Mesenchymal stem cell (in vitro differentiated cells and primary cell): Measurements from ENCODE around the gene TPRA1.

Experiments
- DNase-seq: peaks from one replicate; pipeline ENCODE4 v3.0.0-alpha.2; 2013
- H2AFZ ChIP-seq: one replicate; pipeline ENCODE4 v1.6.1; 2013; ENCODE audit warnings: low read depth, mild to moderate bottlenecking, control low read depth, inconsistent platforms, low read length, moderate library complexity
- H2AK5ac ChIP-seq: 2 replicates; pipeline ENCODE4 v1.6.1; 2013; ENCODE audit warnings: low read length, moderate library complexity, mild to moderate bottlenecking, inconsistent platforms; ENCODE audit not compliant: severe bottlenecking
- H2BK120ac ChIP-seq: one replicate; pipeline ENCODE4 v1.6.1; 2013; ENCODE audit warnings: low read depth, mild to moderate bottlenecking, inconsistent platforms, low read length, moderate library complexity
- H2BK12ac ChIP-seq, 2 experiments: one replicate each; pipeline ENCODE4 v1.6.1; 2013; ENCODE audit warnings: inconsistent platforms in 2 of 2, low read length in 2 of 2, mild to moderate bottlenecking in 2 of 2, moderate library complexity in 2 of 2, control low read depth in 1 of 2
- H2BK15ac ChIP-seq: one replicate; pipeline ENCODE4 v1.6.1; 2013; ENCODE audit warnings: mild to moderate bottlenecking, low read depth, inconsistent platforms; ENCODE audit not compliant: poor library complexity, severe bottlenecking
- H2BK5ac ChIP-seq: 2 replicates; pipeline ENCODE4 v1.6.1; 2013; ENCODE audit warnings: low read depth, mild to moderate bottlenecking, low read length, control low read depth, inconsistent platforms; ENCODE audit not compliant: poor library complexity, severe bottlenecking
- H3K14ac ChIP-seq, 2 experiments: one replicate each; pipeline ENCODE4 v1.6.1; 2013; ENCODE audit warnings: inconsistent platforms in 2 of 2, low read length in 2 of 2, control low read depth in 1 of 2, mild to moderate bottlenecking in 1 of 2, moderate library complexity in 1 of 2
- H3K18ac ChIP-seq, 2 experiments: one replicate each; pipeline ENCODE4 v1.6.1; 2013; ENCODE audit warnings: inconsistent platforms in 2 of 2, low read length in 2 of 2, control low read depth in 1 of 2, low read depth in 1 of 2, mild to moderate bottlenecking in 1 of 2
- H3K23ac ChIP-seq, 2 experiments: one replicate each; pipeline ENCODE4 v1.6.1; 2013; ENCODE audit warnings: inconsistent platforms in 2 of 2, low read length in 2 of 2, mild to moderate bottlenecking in 2 of 2, moderate library complexity in 2 of 2, control low read depth in 1 of 2
- H3K27ac ChIP-seq: 2 replicates; pipeline ENCODE4 v1.5.1; 2013; ENCODE audit warnings: mild to moderate bottlenecking, moderate library complexity, low read length, control low read depth, inconsistent platforms; ENCODE audit not compliant: poor library complexity, severe bottlenecking
- H3K27me3 ChIP-seq, 2 experiments: 2 replicates each; pipeline versions ENCODE4 v1.6.1 to v1.7.0; 2013; ENCODE audit warnings: low read length in 2 of 2, mild to moderate bottlenecking in 2 of 2, moderate library complexity in 2 of 2, control low read depth in 1 of 2, inconsistent platforms in 1 of 2; ENCODE audit not compliant: control insufficient read depth in 1 of 2, insufficient read depth in 1 of 2
- H3K36me3 ChIP-seq, 2 experiments: 2 replicates each; pipeline versions ENCODE4 v1.6.1 to v1.7.0; 2013; ENCODE audit warnings: low read length in 2 of 2, control low read depth in 1 of 2, inconsistent platforms in 1 of 2, low read depth in 1 of 2, mild to moderate bottlenecking in 1 of 2; ENCODE audit not compliant: insufficient read depth in 2 of 2, control insufficient read depth in 1 of 2
- H3K4ac ChIP-seq, 2 experiments: one replicate each; pipeline ENCODE4 v1.6.1; 2013; ENCODE audit warnings: inconsistent platforms in 2 of 2, low read length in 2 of 2, mild to moderate bottlenecking in 2 of 2, moderate library complexity in 2 of 2, control low read depth in 1 of 2, low read depth in 1 of 2
- H3K4me1 ChIP-seq: 2 replicates; pipeline ENCODE4 v1.6.1; 2013; ENCODE audit warnings: low read depth, low read length, control low read depth; ENCODE audit not compliant: control insufficient read depth, insufficient read depth
- H3K4me2 ChIP-seq: 2 replicates; pipeline ENCODE4 v1.6.1; 2013; ENCODE audit warnings: low read length, mild to moderate bottlenecking, inconsistent platforms; ENCODE audit not compliant: poor library complexity, severe bottlenecking
- H3K4me3 ChIP-seq, 2 experiments: 2 replicates each; pipeline versions ENCODE4 v1.5.1 to v1.7.0; 2013; ENCODE audit warnings: low read length in 2 of 2, mild to moderate bottlenecking in 2 of 2, control low read depth in 1 of 2, low read depth in 1 of 2; ENCODE audit not compliant: insufficient read depth in 1 of 2
- H3K79me1 ChIP-seq: replicated peaks from 2 replicates; pipeline ENCODE4 v1.6.1; 2013; ENCODE audit warnings: mild to moderate bottlenecking, control low read depth, low read length, inconsistent platforms; ENCODE audit not compliant: poor library complexity, severe bottlenecking
- H3K9ac ChIP-seq: 2 replicates; pipeline ENCODE4 v1.7.0; 2013; ENCODE audit warnings: mild to moderate bottlenecking, low read length, moderate library complexity
- H3K9me3 ChIP-seq: 2 replicates; pipeline ENCODE4 v1.7.0; 2013; ENCODE audit warnings: mild to moderate bottlenecking, low read length; ENCODE audit not compliant: control insufficient read depth
- H4K8ac ChIP-seq: one replicate; pipeline ENCODE4 v1.6.1; 2013; ENCODE audit warnings: inconsistent platforms, mild to moderate bottlenecking, low read length, moderate library complexity
- H4K91ac ChIP-seq: one replicate; pipeline ENCODE4 v1.6.1; 2013; ENCODE audit warnings: mild to moderate bottlenecking, low read length, inconsistent platforms
- WGBS: methylation state at CpG from one replicate; pipeline ENCODE4 v1.1.7; 2013; ENCODE audit warnings: mixed read lengths; 5-methylcytosine and 5-hydroxymethylcytosine counted together

The TPRA1 gene

GRCh38 chr3:127578802-127579201, 11.7 kb downstream of the TPRA1 start:
- H3K4ac ChIP-seq = no peak overlapping the region
- DNase-seq = no peak
- H4K91ac ChIP-seq = no peak overlapping the region
- peaks cover 7% of the 10 kb centered on the region for H3K4me1 ChIP-seq
- H2BK5ac ChIP-seq = no peak overlapping the region
- 95% methylated on average over 6 of the region's 6 CpGs for WGBS
- no peak overlapping the region for H3K4me3 ChIP-seq
- no peak overlapping the region for H2AFZ ChIP-seq
- no peak overlapping the region for H3K23ac ChIP-seq
- H2AK5ac ChIP-seq = no peak overlapping the region
- H2BK120ac ChIP-seq = no peak overlapping the region
- H2BK12ac ChIP-seq = no peak overlapping the region
- no peak overlapping the region for H4K8ac ChIP-seq
- H3K36me3 ChIP-seq = peaks cover 48 to 68% of the 10 kb centered on the region in 2 experiments
- H3K79me1 ChIP-seq = peaks cover 50% of the 10 kb centered on the region
- no peak overlapping the region for H3K27ac ChIP-seq
- no peak overlapping the region for H3K9ac ChIP-seq
- H3K18ac ChIP-seq = no peak overlapping the region
- no peaks in the 10 kb centered on the region for H3K9me3 ChIP-seq
- no peak overlapping the region for H3K14ac ChIP-seq
- H2BK15ac ChIP-seq = no peak overlapping the region
- H3K27me3 ChIP-seq = no peaks in the 10 kb centered on the region
- H3K4me2 ChIP-seq = no peak overlapping the region

GRCh38 chr3:127578168-127578567, 12.4 kb downstream of the TPRA1 start:
- no peak overlapping the region for H4K8ac ChIP-seq
- 77% methylated on average over 2 of the region's 2 CpGs for WGBS
- no peak overlapping the region for H3K9ac ChIP-seq
- no peak overlapping the region for H2BK5ac ChIP-seq
- H2BK12ac ChIP-seq = no peak overlapping the region
- peaks cover 55 to 73% of the 10 kb centered on the region in 2 experiments for H3K36me3 ChIP-seq
- no peak overlapping the region for H3K4me3 ChIP-seq
- H3K27me3 ChIP-seq = no peaks in the 10 kb centered on the region
- H3K79me1 ChIP-seq = peaks cover 56% of the 10 kb centered on the region
- peaks cover 7% of the 10 kb centered on the region for H3K4me1 ChIP-seq
- no peak overlapping the region for H3K4ac ChIP-seq
- no peak overlapping the region for H3K18ac ChIP-seq
- no peak overlapping the region for H2AK5ac ChIP-seq
- no peaks in the 10 kb centered on the region for H3K9me3 ChIP-seq
- H3K4me2 ChIP-seq = no peak overlapping the region
- no peak overlapping the region for H2BK15ac ChIP-seq
- H2AFZ ChIP-seq = no peak overlapping the region
- no peak for DNase-seq
- no peak overlapping the region for H2BK120ac ChIP-seq
- H3K23ac ChIP-seq = no peak overlapping the region
- no peak overlapping the region for H3K27ac ChIP-seq
- H3K14ac ChIP-seq = no peak overlapping the region
- no peak overlapping the region for H4K91ac ChIP-seq

- H3K4me2 ChIP-seq = no peak overlapping the region
- 99% methylated on average over 7 of the region's 7 CpGs for WGBS
These were observed 13.1 kb downstream of the TPRA1 start for GRCh38 chr3:127577448-127577847.

GRCh38 chr3:127574880-127575878, 15.4 kb downstream of the TPRA1 start:
- Histone ChIP-seq H2BK15ac (no peak overlapping the region), H3K36me3 (peaks cover 85% of the 10 kb centered on the region in 2 experiments), H3K14ac (peak overlapping the region in 1 of 2 experiments; percentile 29), H2AFZ (no peak overlapping the region), H3K4ac (peak overlapping the region; percentile 25 to 53), H3K4me3 (no peak overlapping the region), H4K91ac (peak overlapping the region; percentile 12), H2BK120ac (no peak overlapping the region), H3K27me3 (no peaks in the 10 kb centered on the region), H3K23ac (no peak overlapping the region), H3K79me1 (peaks cover 46% of the 10 kb centered on the region), H3K9ac (peak overlapping the region; percentile 69), H4K8ac (peak overlapping the region; percentile 33), H3K27ac (no peak overlapping the region), H2BK12ac (peak overlapping the region in 1 of 2 experiments; percentile 37), H3K4me1 (peaks cover 7% of the 10 kb centered on the region), H3K4me2 (no peak overlapping the region), H3K18ac (peak overlapping the region; percentile 34 to 58), H2BK5ac (no peak overlapping the region), H2AK5ac (no peak overlapping the region), H3K9me3 (no peaks in the 10 kb centered on the region)
- peak; percentile 87 for DNase-seq
- WGBS = 51% methylated on average over 42 of the region's 46 CpGs

More at GRCh38 chr3:127577448-127577847, 13.1 kb downstream of the TPRA1 start:
- Histone ChIP-seq H3K4me3 (no peak overlapping the region), H3K4me1 (peaks cover 7% of the 10 kb centered on the region), H3K27ac (no peak overlapping the region), H3K4ac (no peak overlapping the region), H3K14ac (no peak overlapping the region), H3K18ac (no peak overlapping the region), H2BK15ac (no peak overlapping the region), H2AFZ (no peak overlapping the region), H4K91ac (no peak overlapping the region), H3K79me1 (peaks cover 57% of the 10 kb centered on the region), H2BK12ac (no peak overlapping the region), H3K23ac (no peak overlapping the region), H3K27me3 (no peaks in the 10 kb centered on the region), H2BK5ac (no peak overlapping the region), H2BK120ac (no peak overlapping the region), H2AK5ac (no peak overlapping the region), H3K36me3 (peaks cover 62 to 80% of the 10 kb centered on the region in 2 experiments), H4K8ac (no peak overlapping the region), H3K9ac (no peak overlapping the region), H3K9me3 (no peaks in the 10 kb centered on the region)
- no peak for DNase-seq
